ENCODE results near the gene ELAVL4. TPM values are rescaled to one million over a fixed set of nuclear protein-coding genes. Genes with fewer than 3 reads are reported as not detected.

The ELAVL4 gene
- total RNA-seq, 1 experiment from 2014 or later = not detected

- POLR2A ChIA-PET = no interaction called here
- Mint-ChIP-seq H3K4me1 (ENCODE audit: low read depth, unreplicated experiment) (no peaks in the 10 kb centered on the region), H3K27ac (ENCODE audit: unreplicated experiment) (no peak overlapping the region), H3K27me3 (ENCODE audit: insufficient read depth, unreplicated experiment) (no peaks in the 10 kb centered on the region), H3K4me3 (ENCODE audit: unreplicated experiment) (no peak overlapping the region), H3K9me3 (ENCODE audit: unreplicated experiment) (no peaks in the 10 kb centered on the region), H3K36me3 (ENCODE audit: insufficient read depth, unreplicated experiment) (no peaks in the 10 kb centered on the region)
- Histone ChIP-seq H3K36me3 (ENCODE audit: control insufficient read depth, insufficient read depth, low read length) (no peaks in the 10 kb centered on the region), H3K9me3 (no peaks in the 10 kb centered on the region), H3K4me3 (ENCODE audit: low read depth, low read length) (no peak overlapping the region), H3K27me3 (replicated peaks; ENCODE audit: control insufficient read depth, insufficient read depth, low read length) (no peaks in the 10 kb centered on the region), H3K4me1 (peaks cover 7% of the 10 kb centered on the region; the same call in 1 of the 2 replicates)
- CTCF ChIA-PET = no interaction called here
- DNase-seq = no peak
- intact Hi-C loops (cut with micrococcal nuclease; ENCODE audit: unreplicated experiment) = no loop called here
- TF ChIP-seq, protein P1, sequence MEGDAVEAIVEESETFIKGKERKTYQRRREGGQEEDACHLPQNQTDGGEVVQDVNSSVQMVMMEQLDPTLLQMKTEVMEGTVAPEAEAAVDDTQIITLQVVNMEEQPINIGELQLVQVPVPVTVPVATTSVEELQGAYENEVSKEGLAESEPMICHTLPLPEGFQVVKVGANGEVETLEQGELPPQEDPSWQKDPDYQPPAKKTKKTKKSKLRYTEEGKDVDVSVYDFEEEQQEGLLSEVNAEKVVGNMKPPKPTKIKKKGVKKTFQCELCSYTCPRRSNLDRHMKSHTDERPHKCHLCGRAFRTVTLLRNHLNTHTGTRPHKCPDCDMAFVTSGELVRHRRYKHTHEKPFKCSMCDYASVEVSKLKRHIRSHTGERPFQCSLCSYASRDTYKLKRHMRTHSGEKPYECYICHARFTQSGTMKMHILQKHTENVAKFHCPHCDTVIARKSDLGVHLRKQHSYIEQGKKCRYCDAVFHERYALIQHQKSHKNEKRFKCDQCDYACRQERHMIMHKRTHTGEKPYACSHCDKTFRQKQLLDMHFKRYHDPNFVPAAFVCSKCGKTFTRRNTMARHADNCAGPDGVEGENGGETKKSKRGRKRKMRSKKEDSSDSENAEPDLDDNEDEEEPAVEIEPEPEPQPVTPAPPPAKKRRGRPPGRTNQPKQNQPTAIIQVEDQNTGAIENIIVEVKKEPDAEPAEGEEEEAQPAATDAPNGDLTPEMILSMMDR (IDR thresholded peaks at IDR 0.05; ENCODE audit: insufficient read depth in 1 of 2, low read depth in 1 of 2, low read length in 1 of 2, severe bottlenecking in 1 of 2, unreplicated experiment in 1 of 2) = no peak
- no TSS peak for BruUV-seq (replicated peaks)
These were observed 74.8 kb downstream of the ELAVL4 start for GRCh38 chr1:50183378-50184133.

- Histone ChIP-seq H3K36me3 (ENCODE audit: control insufficient read depth, insufficient read depth, low read length) (no peaks in the 10 kb centered on the region), H3K4me3 (ENCODE audit: low read depth, low read length) (no peak overlapping the region), H3K4me1 (no peaks in the 10 kb centered on the region), H3K27me3 (replicated peaks; ENCODE audit: control insufficient read depth, insufficient read depth, low read length) (no peaks in the 10 kb centered on the region), H3K9me3 (no peaks in the 10 kb centered on the region)
- ChIA-PET POLR2A (no interaction called here), CTCF (no interaction called here)
- TF ChIP-seq, protein P1 (IDR thresholded peaks at IDR 0.05; ENCODE audit: insufficient read depth in 1 of 2, low read depth in 1 of 2, low read length in 1 of 2, severe bottlenecking in 1 of 2, unreplicated experiment in 1 of 2) = no peak
- no peaks in the 10 kb centered on the region for H3K27me3 Mint-ChIP-seq (ENCODE audit: insufficient read depth, unreplicated experiment)
- H3K4me3 Mint-ChIP-seq (ENCODE audit: unreplicated experiment) = no peak overlapping the region
- no peaks in the 10 kb centered on the region for H3K9me3 Mint-ChIP-seq (ENCODE audit: unreplicated experiment)
- no TSS peak for BruUV-seq (replicated peaks)
- no peak for DNase-seq
- H3K4me1 Mint-ChIP-seq (ENCODE audit: low read depth, unreplicated experiment) = no peaks in the 10 kb centered on the region
- no peak overlapping the region for H3K27ac Mint-ChIP-seq (ENCODE audit: unreplicated experiment)
- intact Hi-C loops (cut with micrococcal nuclease; ENCODE audit: unreplicated experiment) = no loop called here
- no peaks in the 10 kb centered on the region for H3K36me3 Mint-ChIP-seq (ENCODE audit: insufficient read depth, unreplicated experiment)
These were observed 80.6 kb downstream of the ELAVL4 start for GRCh38 chr1:50189369-50189768.

DNA sequence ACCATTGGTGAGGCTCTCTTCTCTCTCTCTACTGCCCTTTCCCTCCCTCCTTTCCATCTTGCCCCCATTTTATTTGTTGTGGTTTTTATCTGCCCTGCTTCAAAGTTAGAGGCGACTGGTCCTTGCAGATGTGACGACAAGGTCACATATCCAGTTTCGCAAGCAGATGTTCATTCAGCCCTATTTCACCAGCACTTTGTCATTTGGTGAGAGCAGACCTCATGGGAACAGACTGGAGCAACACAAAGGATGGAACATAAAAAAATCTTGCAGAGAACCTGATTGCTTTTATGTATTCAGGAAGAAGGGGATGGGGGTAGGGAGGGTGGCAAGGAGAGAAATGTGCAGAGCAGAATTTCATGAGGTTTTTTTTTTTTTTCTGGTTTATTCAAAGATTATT, 84.3 kb downstream of the ELAVL4 start:
- H3K4me1 ChIP-seq = no peaks in the 10 kb centered on the region
- BruUV-seq (replicated peaks) = no TSS peak
- TF ChIP-seq, protein P1 (IDR thresholded peaks at IDR 0.05; ENCODE audit: insufficient read depth in 1 of 2, low read depth in 1 of 2, low read length in 1 of 2, severe bottlenecking in 1 of 2, unreplicated experiment in 1 of 2) = no peak
- intact Hi-C loops (cut with micrococcal nuclease; ENCODE audit: unreplicated experiment) = no loop called here
- no peaks in the 10 kb centered on the region for H3K36me3 Mint-ChIP-seq (ENCODE audit: insufficient read depth, unreplicated experiment)
- H3K27me3 Mint-ChIP-seq (ENCODE audit: insufficient read depth, unreplicated experiment) = peaks cover 6% of the 10 kb centered on the region
- no peaks in the 10 kb centered on the region for H3K9me3 ChIP-seq
- CTCF ChIA-PET = no interaction called here
- H3K4me3 Mint-ChIP-seq (ENCODE audit: unreplicated experiment) = no peak overlapping the region
- POLR2A ChIA-PET = no interaction called here
- no peaks in the 10 kb centered on the region for H3K27me3 ChIP-seq (replicated peaks; ENCODE audit: control insufficient read depth, insufficient read depth, low read length)
- no peak for DNase-seq
- no peaks in the 10 kb centered on the region for H3K4me1 Mint-ChIP-seq (ENCODE audit: low read depth, unreplicated experiment)
- no peak overlapping the region for H3K4me3 ChIP-seq (ENCODE audit: low read depth, low read length)
- no peaks in the 10 kb centered on the region for H3K9me3 Mint-ChIP-seq (ENCODE audit: unreplicated experiment)
- no peaks in the 10 kb centered on the region for H3K36me3 ChIP-seq (ENCODE audit: control insufficient read depth, insufficient read depth, low read length)
- H3K27ac Mint-ChIP-seq (ENCODE audit: unreplicated experiment) = no peak overlapping the region
